HG03159 (cell line): Measurements from ENCODE around the gene SRRT.

Experiments used
- ATAC-seq: cut with Tn5 transposase; IDR thresholded peaks from one replicate; pipeline ENCODE4 v1.9.1; 2021; ENCODE audit warnings: mild to moderate bottlenecking, moderate library complexity; ENCODE audit not compliant: unreplicated experiment

The SRRT gene

DNA sequence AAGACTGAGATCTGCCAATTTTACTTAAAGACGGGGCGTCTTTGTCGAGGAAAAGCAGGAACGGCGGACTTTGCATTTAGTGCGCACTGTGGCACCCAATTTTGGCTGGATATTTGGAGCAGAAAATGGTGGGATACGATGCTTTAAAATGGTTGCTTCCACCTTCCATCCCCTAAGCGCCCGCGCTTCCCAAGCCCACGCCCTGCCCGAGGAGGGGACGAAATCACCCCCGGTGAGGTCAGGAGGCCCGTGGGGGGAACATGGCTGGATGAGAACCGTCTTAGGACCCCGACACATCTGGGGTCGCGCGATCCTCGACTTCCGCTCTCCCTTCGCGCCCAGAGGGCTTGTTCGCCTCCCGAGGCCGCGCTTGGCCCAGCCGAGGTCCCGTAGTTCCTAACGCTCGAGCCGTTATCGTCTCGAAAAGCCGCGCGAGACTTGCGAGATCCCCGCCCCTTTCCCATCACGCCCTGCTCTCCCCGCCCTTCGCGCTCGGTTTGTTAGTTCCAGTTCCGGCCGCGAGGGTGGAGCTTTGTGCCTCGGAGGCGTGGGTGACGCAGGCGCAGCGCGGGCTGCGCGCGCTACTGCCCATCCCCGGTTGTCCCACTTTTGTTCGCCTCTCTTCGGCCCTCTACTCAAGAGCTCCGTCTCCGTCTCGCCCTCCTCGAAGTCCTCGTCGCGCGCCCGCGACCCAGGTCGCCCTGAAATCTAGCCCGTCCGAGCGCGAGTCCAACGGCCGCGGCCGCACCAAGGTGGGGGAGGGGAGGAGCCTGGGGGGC is at the start of gene SRRT:
SRRT (plus strand) TSS at position 527 of the 779 bp plus-strand sequence. CDS start 488 bp downstream, outside the sequence.
- ATAC-seq = peak; percentile 86

GRCh38 chr7:100825215-100825671 is 49.7 kb upstream of the SRRT start:
- ATAC-seq = no peak

DNA sequence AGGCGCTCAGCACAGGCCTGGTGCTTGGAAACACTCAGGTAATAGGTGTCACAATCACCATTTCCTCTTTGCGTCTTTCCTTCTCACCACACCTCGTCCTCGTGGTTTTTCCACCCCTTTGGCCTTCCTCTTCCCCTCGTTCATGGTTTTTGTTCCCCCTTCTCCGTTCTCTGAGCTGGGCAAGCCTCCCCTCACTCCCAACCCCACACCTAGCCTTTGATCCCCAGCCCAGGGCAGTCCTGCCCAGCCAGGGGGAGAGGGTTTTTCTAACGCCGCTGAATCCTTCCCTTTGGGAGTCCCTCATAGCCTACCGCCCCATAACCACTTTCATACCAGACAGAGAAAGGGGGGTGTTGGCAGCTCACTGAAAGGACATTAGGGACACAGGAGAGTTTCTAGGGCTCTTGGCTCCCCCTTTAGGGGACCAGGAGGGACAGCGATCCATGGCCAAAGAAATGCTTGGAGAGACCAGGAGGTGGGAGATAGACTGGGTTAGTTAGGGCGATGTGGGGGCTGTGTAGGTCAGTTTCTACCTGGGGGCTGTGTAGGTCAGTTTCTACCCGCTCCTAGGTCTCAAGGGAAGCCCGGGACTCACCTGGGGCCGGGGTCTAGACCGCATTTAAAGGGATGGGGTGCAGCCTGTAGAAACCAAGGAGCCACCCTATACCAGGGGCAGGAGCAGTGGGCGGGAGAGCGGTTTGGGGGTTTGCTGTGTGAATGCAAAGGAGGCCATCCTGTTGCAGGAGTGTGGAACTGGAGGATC is 49.0 kb upstream of the SRRT start:
- no peak for ATAC-seq

- ATAC-seq = no peak
These were observed 48.2 kb upstream of the SRRT start for GRCh38 chr7:100826514-100827329.

GRCh38 chr7:100827330-100828226 is 47.3 kb upstream of the SRRT start, which contains the start of gene EPHB4:
EPHB4 (minus strand) TSS chr7:100827523; CDS start chr7:100827030, 493 bp downstream.
- no peak for ATAC-seq

DNA sequence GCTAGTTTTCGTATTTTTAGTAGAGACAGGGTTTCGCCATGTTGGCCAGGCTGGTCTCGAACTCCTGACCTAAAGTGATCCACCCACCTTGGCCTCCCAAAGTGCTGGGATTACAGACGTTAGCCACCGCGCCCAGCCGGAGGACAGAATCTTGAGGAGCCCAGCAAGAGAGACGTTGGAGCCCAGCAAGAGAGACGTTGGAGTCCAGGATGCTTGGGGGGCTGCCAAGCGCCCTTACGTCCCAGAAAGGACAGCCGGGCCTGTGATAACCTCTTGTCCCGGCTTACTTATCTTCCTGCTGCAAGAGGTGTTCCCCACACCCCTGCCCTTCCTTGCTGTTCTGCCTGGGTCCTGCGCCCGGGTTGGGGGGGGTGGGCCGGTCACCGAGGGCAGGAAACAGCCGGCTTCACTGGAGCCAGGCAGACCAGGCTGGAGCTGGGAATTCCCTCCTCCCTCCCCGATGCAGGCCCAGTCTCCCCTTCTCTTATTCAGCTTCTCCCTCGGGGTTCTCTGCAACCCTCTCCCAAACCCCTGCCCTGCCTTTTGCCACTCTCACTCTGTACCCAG is 45.7 kb upstream of the SRRT start:
- ATAC-seq = no peak

GRCh38 chr7:100830396-100830795 is 44.5 kb upstream of the SRRT start:
- no peak for ATAC-seq

DNA sequence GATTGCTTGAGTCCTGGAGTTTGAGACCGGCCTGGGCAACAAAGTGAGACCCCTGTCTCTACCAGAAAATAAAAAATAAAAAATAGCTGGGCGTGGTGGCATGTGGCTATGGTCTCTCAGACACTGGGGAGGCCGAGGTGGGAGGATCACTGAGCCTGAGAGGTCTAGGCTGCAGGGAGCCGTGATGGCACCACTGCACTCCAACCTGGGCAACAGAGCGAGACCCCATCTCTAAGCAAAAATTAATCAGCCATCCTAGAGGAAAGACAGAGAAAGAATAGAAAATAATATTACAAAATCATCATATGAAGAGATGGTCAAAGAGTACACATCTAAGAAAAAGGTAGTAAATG is 42.6 kb upstream of the SRRT start:
- ATAC-seq = no peak

- ATAC-seq = no peak
These were observed 38.7 kb upstream of the SRRT start for GRCh38 chr7:100835903-100836811.

- ATAC-seq = no peak
These were observed 38.1 kb upstream of the SRRT start for GRCh38 chr7:100836812-100837098.

DNA sequence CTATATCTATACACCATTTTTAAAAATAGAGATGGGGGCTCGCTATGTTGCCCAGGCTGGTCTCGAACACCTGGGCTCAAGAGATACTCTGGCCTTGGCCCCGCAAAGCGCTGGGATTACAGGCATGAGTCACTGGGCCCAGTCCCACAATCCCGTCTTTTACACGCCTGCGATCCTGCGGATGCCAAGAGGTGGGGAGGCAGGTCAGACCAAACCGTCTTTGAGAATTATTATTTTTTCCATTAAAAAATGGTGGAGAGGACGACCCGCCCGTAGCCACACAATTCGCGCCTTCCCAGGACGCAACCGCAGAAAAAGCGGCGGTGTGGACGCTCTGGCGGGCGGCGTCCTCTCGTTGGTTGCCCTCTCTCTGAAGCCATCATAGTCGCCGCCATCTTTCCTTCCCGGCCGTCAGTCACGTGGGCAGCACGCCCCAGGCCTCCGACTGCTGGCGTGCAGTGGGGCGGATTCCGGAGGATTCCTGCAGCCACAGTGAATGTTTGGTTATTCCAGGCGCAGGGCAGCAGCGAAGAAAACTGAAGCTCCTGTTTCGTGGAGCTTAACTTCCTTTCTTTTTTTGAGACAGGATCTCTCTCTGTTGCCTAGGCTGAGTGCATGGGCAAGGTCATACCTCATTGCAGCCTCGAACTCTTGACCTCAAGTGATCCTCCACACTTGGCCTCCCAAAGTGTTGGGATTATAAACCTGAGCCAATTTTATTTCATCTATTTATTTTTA is 37.6 kb upstream of the SRRT start:
- ATAC-seq = peak; percentile 50

GRCh38 chr7:100839361-100839760 is 35.5 kb upstream of the SRRT start:
- ATAC-seq = no peak

DNA sequence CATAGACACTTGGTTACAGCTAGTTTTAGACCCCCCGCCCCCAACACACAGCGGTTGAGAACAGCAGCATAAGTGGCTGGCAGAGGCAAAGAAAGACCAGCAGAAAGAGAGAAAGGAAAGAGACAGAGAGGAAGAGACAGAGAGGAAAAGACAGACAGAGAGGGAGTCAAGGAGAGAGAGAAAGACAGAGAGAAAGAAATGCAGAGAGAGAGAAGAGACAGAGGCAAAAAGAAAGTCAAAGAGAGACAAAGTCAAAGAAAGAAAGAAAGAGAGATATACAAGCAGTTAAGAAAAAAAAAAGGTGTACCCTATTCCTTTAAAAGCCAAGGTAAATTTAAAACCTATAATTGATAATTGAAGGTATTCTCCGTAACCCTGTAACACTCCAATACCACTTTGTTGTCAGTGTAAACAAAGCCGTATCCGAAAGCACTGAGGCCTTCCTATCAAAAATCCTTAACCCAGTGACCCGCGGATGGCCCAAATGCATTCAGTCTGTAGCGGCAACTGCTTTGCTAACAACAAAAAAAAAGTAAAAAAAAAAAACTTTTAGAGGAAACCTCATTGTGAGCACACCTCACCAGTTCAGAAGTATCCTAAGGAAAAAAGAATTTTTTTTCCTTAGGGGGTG is 34.3 kb upstream of the SRRT start:
- no peak for ATAC-seq

- ATAC-seq = no peak
These were observed 27.5 kb upstream of the SRRT start for GRCh38 chr7:100847360-100847759.

DNA sequence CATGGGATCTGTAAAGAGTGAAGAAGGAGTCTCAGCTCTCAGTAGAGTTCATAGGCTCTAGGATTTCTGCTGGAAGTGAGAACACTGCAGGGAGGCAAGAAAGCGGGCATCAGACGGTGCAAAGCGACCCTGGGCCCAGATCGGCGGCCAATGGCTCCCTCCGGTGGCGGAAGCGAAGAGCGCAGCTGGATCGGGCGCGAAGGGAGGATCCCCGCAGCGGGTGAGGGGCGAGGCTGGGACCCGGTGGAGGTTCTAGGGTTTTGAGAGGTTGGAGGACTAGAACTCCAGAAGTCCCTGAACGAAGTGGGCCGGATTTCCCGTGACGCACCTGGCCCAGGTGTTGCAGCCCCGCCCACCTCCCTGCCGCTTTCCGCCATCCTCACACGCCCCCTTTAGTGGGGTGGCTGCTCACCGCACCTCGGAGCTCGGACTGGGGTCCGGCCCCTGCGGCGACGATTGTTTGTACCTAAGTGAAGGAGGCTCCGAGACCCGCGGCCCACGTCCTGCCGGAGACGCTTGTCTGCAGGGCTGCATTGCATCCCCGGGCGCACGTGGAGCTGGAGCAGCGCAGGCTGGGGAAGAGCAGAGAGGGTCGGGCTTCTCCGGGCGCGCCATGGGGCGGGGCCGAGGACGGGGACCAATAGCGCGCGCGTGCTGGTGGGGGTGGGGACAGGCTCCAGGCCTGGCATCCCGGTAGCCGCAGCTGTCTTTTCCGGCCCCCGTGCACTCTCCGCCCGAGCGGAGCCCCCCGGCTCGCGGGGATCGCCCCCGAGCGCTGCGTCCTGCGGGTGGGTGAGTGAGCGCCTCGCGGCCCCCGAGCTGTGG is 22.6 kb upstream of the SRRT start, which contains the start of gene SLC12A9:
SLC12A9 (plus strand) TSS at position 666 of the 825 bp plus-strand sequence. CDS start 1,485 bp downstream, outside the sequence.
- peak; percentile 86 for ATAC-seq

DNA sequence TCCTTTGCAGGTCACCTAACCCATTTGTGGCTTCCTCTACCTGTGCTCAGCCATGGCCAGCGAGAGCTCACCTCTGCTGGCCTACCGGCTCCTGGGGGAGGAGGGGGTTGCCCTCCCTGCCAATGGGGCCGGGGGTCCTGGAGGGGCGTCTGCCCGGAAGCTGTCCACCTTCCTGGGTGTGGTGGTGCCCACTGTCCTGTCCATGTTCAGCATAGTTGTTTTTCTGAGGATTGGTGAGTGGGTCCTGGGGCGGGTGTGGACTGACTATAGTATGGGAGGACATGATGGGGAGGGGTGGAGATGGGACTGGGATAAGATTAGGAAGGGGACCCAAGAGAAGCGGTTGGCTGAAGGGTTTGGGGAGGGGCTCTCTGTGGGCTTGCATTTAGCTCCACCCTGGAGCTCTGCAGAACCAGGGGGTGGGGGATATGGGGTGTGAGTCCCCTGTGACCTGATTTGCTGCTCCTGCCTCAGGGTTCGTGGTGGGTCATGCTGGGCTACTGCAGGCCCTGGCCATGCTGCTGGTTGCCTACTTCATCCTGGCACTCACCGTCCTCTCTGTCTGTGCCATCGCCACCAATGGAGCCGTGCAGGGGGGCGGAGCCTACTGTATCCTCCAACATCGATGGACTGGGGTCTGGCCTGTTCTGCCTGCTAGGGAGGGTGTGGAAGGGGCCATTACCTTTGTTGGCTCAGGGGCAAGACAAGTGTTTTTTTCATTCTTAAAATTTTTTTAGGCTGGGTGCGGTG is 20.6 kb upstream of the SRRT start:
- no peak for ATAC-seq
